Measurements from ENCODE around the gene NR2F2. TPM values are rescaled to one million over a fixed set of nuclear protein-coding genes. Genes with fewer than 3 reads are reported as not detected.

NR2F2 gene
- total and polyA plus RNA-seq, 10 donors = 18.6 to 256 (median 111) TPM

DNA sequence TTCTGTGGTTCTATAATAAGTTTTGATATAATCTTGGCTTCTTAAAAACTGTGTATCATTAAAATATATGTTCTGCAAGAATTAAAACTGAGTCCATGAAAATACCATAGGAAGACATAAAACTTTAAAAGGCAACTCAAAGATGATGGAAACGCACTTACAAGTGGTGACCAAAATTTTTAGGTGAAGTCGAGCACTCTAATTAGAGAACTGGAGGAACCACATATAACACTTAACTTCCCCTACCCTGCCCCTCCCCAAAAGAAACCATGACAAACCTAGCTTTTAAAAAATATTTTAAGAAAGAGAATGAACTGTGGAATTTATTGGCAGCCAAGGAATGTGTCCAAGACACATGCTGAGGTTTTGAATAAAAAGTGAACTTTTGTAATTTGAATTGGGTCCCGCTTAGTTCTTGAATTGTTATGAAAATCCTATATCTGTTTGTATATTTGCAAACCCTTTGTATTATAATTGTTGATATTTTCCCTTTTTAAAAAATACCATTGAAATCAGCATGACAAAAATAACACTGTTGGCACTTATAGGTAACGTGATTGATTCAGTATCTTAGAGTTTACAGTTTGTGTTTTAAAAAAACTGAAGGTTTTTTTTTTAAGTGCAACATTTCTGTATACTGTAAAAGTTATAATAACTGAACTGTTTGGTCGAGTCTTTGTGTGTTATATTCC is 7.7 kb downstream of the NR2F2 start:
- no peak for DNase-seq
- intact Hi-C loops (cut with DNase I; ENCODE audit: low total_unique reads) = no loop called here
- Histone ChIP-seq H3K27me3 (replicated peaks in 1 of 7) (peaks cover 0 to 100% (median 43%) of the 10 kb centered on the region in 7 donors), H3K4me1 (peaks cover 0 to 12% (median under 1%) of the 10 kb centered on the region in 6 donors), H3K36me3 (peaks cover 0 to 45% (median 8%) of the 10 kb centered on the region in 6 donors), H3K9me3 (peaks cover 0 to 8% (median 0%) of the 10 kb centered on the region in 8 donors), H3K27ac (peak overlapping the region; percentile 72 to 93 (median 90)), H3K4me3 (peak overlapping the region; percentile 30 to 80 (median 56))
- TF ChIP-seq POLR2A (IDR thresholded peaks at IDR 0.05) = no peak
- TF ChIP-seq POLR2AphosphoS5 (IDR thresholded peaks at IDR 0.05) = no peak
- TF ChIP-seq CTCF (IDR thresholded peaks at IDR 0.05 in 8 of 11, conservative IDR thresholded peaks at IDR 0.05 in 3 of 11) = no peak
- 20 to 40% (median 29%) methylated on average over 5 of the region's 5 CpGs for WGBS, 5 donors

GRCh38 chr15:96338766-96339618 is 8.5 kb downstream of the NR2F2 start:
- H3K4me3 ChIP-seq = peak overlapping the region; percentile 21 to 80 (median 56)

GRCh38 chr15:96339619-96340347 is 9.3 kb downstream of the NR2F2 start:
- DNase-seq = no peak
- H3K4me3 ChIP-seq = peak overlapping the region; percentile 21 to 80 (median 56)
- intact Hi-C loops (cut with DNase I; ENCODE audit: low total_unique reads) = loop anchor here (5.0 kb wide), 1 partner anchor 1077 kb away; no protein-coding TSS in a partner anchor
- TF ChIP-seq CTCF (IDR thresholded peaks at IDR 0.05 in 8 of 11, conservative IDR thresholded peaks at IDR 0.05 in 3 of 11) (no peak), POLR2A (IDR thresholded peaks at IDR 0.05) (no peak), POLR2AphosphoS5 (IDR thresholded peaks at IDR 0.05) (no peak)
- H3K4me1 ChIP-seq = peaks cover 0 to 25% (median 7%) of the 10 kb centered on the region in 6 donors
- peak overlapping the region; percentile 75 to 93 (median 90) for H3K27ac ChIP-seq
- H3K9me3 ChIP-seq = peaks cover 0 to 2% (median 0%) of the 10 kb centered on the region in 8 donors
- WGBS, 5 donors = 7 to 10% (median 9%) methylated on average over 8 of the region's 8 CpGs
- peaks cover 0 to 32% (median 4%) of the 10 kb centered on the region in 6 donors for H3K36me3 ChIP-seq
- H3K27me3 ChIP-seq (replicated peaks in 1 of 7) = peaks cover 0 to 100% (median 43%) of the 10 kb centered on the region in 7 donors

More at GRCh38 chr15:96338766-96339618, 8.5 kb downstream of the NR2F2 start:
- 13 to 20% (median 15%) methylated on average over 7 of the region's 7 CpGs for WGBS, 5 donors
- Histone ChIP-seq H3K27ac (peak overlapping the region; percentile 75 to 93 (median 90)), H3K9me3 (peaks cover 0 to 3% (median 0%) of the 10 kb centered on the region in 8 donors), H3K36me3 (peaks cover 0 to 40% (median 8%) of the 10 kb centered on the region in 6 donors), H3K4me1 (peaks cover 0 to 17% (median 4%) of the 10 kb centered on the region in 6 donors), H3K27me3 (replicated peaks in 1 of 7) (peaks cover 0 to 100% (median 43%) of the 10 kb centered on the region in 7 donors)
- intact Hi-C loops (cut with DNase I; ENCODE audit: low total_unique reads) = no loop called here
- TF ChIP-seq POLR2AphosphoS5 (IDR thresholded peaks at IDR 0.05) (no peak), POLR2A (IDR thresholded peaks at IDR 0.05) (no peak), CTCF (IDR thresholded peaks at IDR 0.05 in 8 of 11, conservative IDR thresholded peaks at IDR 0.05 in 3 of 11) (no peak)
- no peak for DNase-seq

Data from spleen (tissue), 11 donors.